H1 (cell line): ENCODE data around the gene HIVEP3. TPM values are rescaled to one million over a fixed set of nuclear protein-coding genes. Genes with fewer than 3 reads are reported as not detected.

Experiments used
- CTCF ChIA-PET: fragments of 300-600 bp; sonication (Branson Sonifier 250); formaldehyde crosslinking; loops from one replicate; lab custom pipeline; 2021; ENCODE audit not compliant: partially characterized antibody; lab: Charles Lee
- POLR2A ChIA-PET: fragments of 300-600 bp; sonication (Branson Sonifier 250); formaldehyde crosslinking; loops from one replicate; lab custom pipeline; 2021; ENCODE audit warnings: inconsistent platforms; ENCODE audit not compliant: partially characterized antibody; lab: Charles Lee
- DNase-seq, 2 experiments: peaks; one replicate each; pipeline versions ENCODE4 v3.0.0 to v3.0.0-alpha.2; 2010 to 2022; ENCODE audit warnings: low spot score in 2 of 2, low read depth in 1 of 2, mixed read lengths in 1 of 2
- FAIRE-seq: peaks from 2 replicates; lab custom pipeline; 2011; peaks lifted over from hg19 to GRCh38; lab: Jason Lieb, UNC
- H2AFZ ChIP-seq: 2 replicates; pipeline ENCODE4 v1.8.1; 2012; ENCODE audit warnings: low read length, inconsistent platforms
- H2AK5ac ChIP-seq: 2 replicates; pipeline ENCODE4 v1.6.1; 2013; ENCODE audit warnings: low read depth, low read length
- H2BK120ac ChIP-seq: replicated peaks from 2 replicates; pipeline ENCODE3; 2013; ENCODE audit warnings: low read depth, low read length, inconsistent platforms
- H2BK12ac ChIP-seq: 2 replicates; pipeline ENCODE4 v1.6.1; 2013; ENCODE audit warnings: low read depth, low read length
- H2BK15ac ChIP-seq: 2 replicates; pipeline ENCODE4 v1.6.1; 2013; ENCODE audit warnings: low read length
- H2BK20ac ChIP-seq: 2 replicates; pipeline ENCODE4 v1.6.1; 2013; ENCODE audit warnings: low read length
- H2BK5ac ChIP-seq: 2 replicates; pipeline ENCODE4 v1.6.1; 2013; ENCODE audit warnings: low read depth, low read length
- H3K14ac ChIP-seq: 2 replicates; pipeline ENCODE4 v1.6.1; 2013; ENCODE audit warnings: inconsistent platforms; ENCODE audit not compliant: insufficient read length
- H3K18ac ChIP-seq: 2 replicates; pipeline ENCODE4 v1.6.1; 2013; ENCODE audit warnings: low read length; ENCODE audit errors: extremely low read depth
- H3K23ac ChIP-seq: 2 replicates; pipeline ENCODE4 v1.6.1; 2013; ENCODE audit warnings: inconsistent platforms; ENCODE audit not compliant: insufficient read length
- H3K23me2 ChIP-seq: 2 replicates; pipeline ENCODE4 v1.6.1; 2013; ENCODE audit warnings: low read depth, low read length
- H3K27ac ChIP-seq: 2 replicates; pipeline ENCODE4 v1.6.1; 2011; ENCODE audit warnings: low read depth, low read length, inconsistent platforms
- H3K27me3 ChIP-seq, 4 experiments: replicated peaks in 1 of 4; 1 replicate in 1 of 4; 2 replicates in 3 of 4; pipeline versions ENCODE4 v1.6.1 to v1.8.1; 2011 to 2013; ENCODE audit warnings: low read length in 3 of 4, mild to moderate bottlenecking in 3 of 4, inconsistent platforms in 2 of 4, mixed read lengths in 2 of 4, moderate library complexity in 1 of 4; ENCODE audit not compliant: control insufficient read depth in 3 of 4, insufficient read depth in 3 of 4; ENCODE audit errors: extremely low read depth in 1 of 4
- H3K36me3 ChIP-seq, 4 experiments: 2 replicates each; pipeline versions ENCODE4 v1.6.1 to v1.8.1; 2011 to 2013; ENCODE audit warnings: mild to moderate bottlenecking in 4 of 4, low read length in 3 of 4, moderate library complexity in 2 of 4, control low read depth in 1 of 4, inconsistent platforms in 1 of 4; ENCODE audit not compliant: insufficient read depth in 4 of 4, control insufficient read depth in 2 of 4
- H3K4ac ChIP-seq: replicated peaks from 2 replicates; pipeline ENCODE3; 2013; ENCODE audit warnings: low read length, low read depth, mixed read lengths, inconsistent platforms; ENCODE audit not compliant: insufficient read length
- H3K4me1 ChIP-seq, 4 experiments: replicated peaks in 1 of 4; 1 replicate in 1 of 4; 2 replicates in 3 of 4; pipeline versions ENCODE4 v1.6.1 to v1.8.1; 2011 to 2013; ENCODE audit warnings: low read length in 3 of 4, inconsistent platforms in 2 of 4, mixed read lengths in 1 of 4; ENCODE audit not compliant: insufficient read depth in 4 of 4, control insufficient read depth in 3 of 4
- H3K4me2 ChIP-seq, 2 experiments: 2 replicates each; pipeline versions ENCODE4 v1.6.1 to v1.8.1; 2011 to 2013; ENCODE audit warnings: low read depth in 2 of 2, low read length in 2 of 2, control low read depth in 1 of 2, inconsistent platforms in 1 of 2, mild to moderate bottlenecking in 1 of 2; ENCODE audit not compliant: insufficient read depth in 1 of 2
- H3K4me3 ChIP-seq, 4 experiments: fragments of 200-600, 300-600 bp in 1 of 4; sonication (generic), shearing (Covaris generic), sonication (Bioruptor Twin) in 1 of 4; 2 replicates each; pipeline versions ENCODE4 v1.5.1 to v1.8.1; 2011 to 2016; ENCODE audit warnings: low read length in 4 of 4, low read depth in 3 of 4, control low read depth in 2 of 4, inconsistent platforms in 2 of 4, mild to moderate bottlenecking in 2 of 4, mixed read lengths in 1 of 4, moderate library complexity in 1 of 4; ENCODE audit not compliant: insufficient read depth in 2 of 4; ENCODE audit errors: extremely low read depth in 1 of 4
- H3K56ac ChIP-seq: replicated peaks from 2 replicates; pipeline ENCODE3; 2013; ENCODE audit warnings: low read depth, mild to moderate bottlenecking, mixed read lengths, low read length, inconsistent platforms; ENCODE audit not compliant: insufficient read length
- H3K79me1 ChIP-seq: 2 replicates; pipeline ENCODE4 v1.6.1; 2013; ENCODE audit warnings: low read depth, low read length, control low read depth
- H3K79me2 ChIP-seq, 2 experiments: 2 replicates each; pipeline versions ENCODE4 v1.6.1 to v1.8.1; 2012 to 2013; ENCODE audit warnings: low read length in 2 of 2, mild to moderate bottlenecking in 2 of 2, inconsistent platforms in 1 of 2; ENCODE audit not compliant: insufficient read depth in 2 of 2, control insufficient read depth in 1 of 2
- H3K9ac ChIP-seq, 4 experiments: replicated peaks in 1 of 4; 1 replicate in 1 of 4; 2 replicates in 3 of 4; pipeline versions ENCODE4 v1.6.1 to v1.8.1; 2011 to 2013; ENCODE audit warnings: low read depth in 3 of 4, low read length in 3 of 4, control low read depth in 2 of 4, mild to moderate bottlenecking in 2 of 4, moderate library complexity in 2 of 4, inconsistent platforms in 1 of 4; ENCODE audit errors: extremely low read depth in 1 of 4
- H3K9me3 ChIP-seq, 2 experiments: 2 replicates each; pipeline versions ENCODE4 v1.6.1 to v1.8.1; 2012 to 2013; ENCODE audit warnings: mild to moderate bottlenecking in 2 of 2, moderate library complexity in 2 of 2, control low read depth in 1 of 2, inconsistent platforms in 1 of 2, low read depth in 1 of 2, low read length in 1 of 2, mixed read lengths in 1 of 2; ENCODE audit not compliant: insufficient read depth in 2 of 2
- H4K20me1 ChIP-seq, 2 experiments: replicated peaks in 1 of 2; 2 replicates each; pipeline versions ENCODE3 to v1.8.1; 2011 to 2013; ENCODE audit warnings: inconsistent platforms in 2 of 2, low read length in 2 of 2, mild to moderate bottlenecking in 1 of 2; ENCODE audit not compliant: insufficient read depth in 2 of 2, control insufficient read depth in 1 of 2
- H4K5ac ChIP-seq: 2 replicates; pipeline ENCODE4 v1.6.1; 2013; ENCODE audit warnings: low read length, low read depth, mixed read lengths, inconsistent platforms; ENCODE audit not compliant: insufficient read length
- H4K8ac ChIP-seq: 2 replicates; pipeline ENCODE4 v1.8.0; 2013; ENCODE audit warnings: mild to moderate bottlenecking, moderate library complexity, low read length, inconsistent platforms; ENCODE audit not compliant: insufficient read depth; ENCODE audit errors: extremely low read depth
- H4K91ac ChIP-seq: replicated peaks from 2 replicates; pipeline ENCODE3; 2013; ENCODE audit warnings: low read length, mixed read lengths, inconsistent platforms; ENCODE audit not compliant: insufficient read length
- CREB1 ChIP-seq: IDR thresholded peaks from 2 replicates; pipeline ENCODE4 v1.6.1; 2012; ENCODE audit warnings: inconsistent platforms
- CTBP2 ChIP-seq: IDR thresholded peaks from 2 replicates; pipeline ENCODE4 v1.7.0; 2011; ENCODE audit warnings: borderline replicate concordance, mild to moderate bottlenecking, moderate library complexity, mixed read lengths, low read length; ENCODE audit not compliant: insufficient read depth, insufficient read length
- E2F6 ChIP-seq: IDR thresholded peaks from 2 replicates; pipeline ENCODE4 v1.6.1; 2012; ENCODE audit warnings: inconsistent platforms
- EP300 ChIP-seq, 2 experiments: IDR thresholded peaks; 1 replicate in 1 of 2; 2 replicates in 1 of 2; pipeline ENCODE4 v1.6.1; 2011 to 2012; ENCODE audit warnings: low read depth in 2 of 2, low read length in 2 of 2, mild to moderate bottlenecking in 2 of 2, borderline replicate concordance in 1 of 2, inconsistent platforms in 1 of 2, moderate library complexity in 1 of 2
- EZH2 ChIP-seq: fragments of 200-600 bp; sonication (generic); IDR thresholded peaks from 2 replicates; pipeline ENCODE4 v1.7.1; 2012; ENCODE audit warnings: low read depth, mild to moderate bottlenecking, moderate library complexity, low read length, inconsistent platforms; ENCODE audit not compliant: severe bottlenecking
- FOSL1 ChIP-seq: IDR thresholded peaks from 2 replicates; pipeline ENCODE4 v1.6.1; 2011; ENCODE audit warnings: mild to moderate bottlenecking, low read depth, low read length, moderate library complexity; ENCODE audit not compliant: insufficient read depth
- KDM1A ChIP-seq: fragments of 200-600, 300-600 bp; sonication (generic); IDR thresholded peaks from 2 replicates; pipeline ENCODE4 v1.7.1; 2016; ENCODE audit warnings: mild to moderate bottlenecking, low read length, borderline replicate concordance
- NANOG ChIP-seq: IDR thresholded peaks from 2 replicates; pipeline ENCODE4 v1.6.1; 2011; ENCODE audit warnings: low read length, low read depth, mild to moderate bottlenecking, inconsistent platforms; ENCODE audit not compliant: insufficient read depth, poor library complexity, severe bottlenecking
- NRF1 ChIP-seq: IDR thresholded peaks from 2 replicates; pipeline ENCODE4 v1.6.1; 2011; ENCODE audit warnings: mild to moderate bottlenecking, low read depth, low read length, improper control_type of control experiment
- PHF8 ChIP-seq: fragments of 200-600 bp; sonication (generic); conservative IDR thresholded peaks from 2 replicates; pipeline ENCODE4 v1.7.1; 2012; ENCODE audit warnings: low read depth, mild to moderate bottlenecking, inconsistent platforms, low read length, moderate library complexity
- SIX5 ChIP-seq: IDR thresholded peaks from 2 replicates; pipeline ENCODE4 v1.6.1; 2011; ENCODE audit warnings: mild to moderate bottlenecking, low read depth, low read length
- TAF1 ChIP-seq: IDR thresholded peaks from 2 replicates; pipeline ENCODE4 v1.6.1; 2011; ENCODE audit warnings: mild to moderate bottlenecking, low read depth, low read length
- WGBS, 2 experiments: shearing (Covaris generic) in 1 of 2; methylation state at CpG; one replicate each; pipeline versions ENCODE4 v1.1.6 to v1.1.7; 2013 to 2015; ENCODE audit warnings: low lambda C conversion rate in 2 of 2, mixed read lengths in 2 of 2, inconsistent platforms in 1 of 2, low coverage in 1 of 2, missing lambda C conversion rate in 1 of 2; ENCODE audit not compliant: insufficient replicate concordance in 2 of 2, insufficient coverage in 1 of 2, insufficient read length in 1 of 2; ENCODE audit errors: extremely low coverage in 1 of 2, missing lambda C conversion rate in 1 of 2; 5-methylcytosine and 5-hydroxymethylcytosine counted together
- polyA plus RNA-seq, 7 experiments: library from polyadenylated mRNA; depleted of rRNA in 3 of 7; stranded (reverse) in 5 of 7; unstranded in 2 of 7; fragments of >200 nt in 5 of 7; fragments of 200-250 nt in 2 of 7; gene quantifications; 1 replicate in 5 of 7; 2 replicates in 1 of 7; 4 replicates in 1 of 7; pipeline versions ENCODE4 v1.2.1 to v1.2.3, GENCODE V29; 2011 to 2013; ENCODE audit warnings: missing spikeins in 2 of 7, mixed read lengths in 2 of 7
- total RNA-seq: library from RNA; stranded (reverse); fragmentation: NEBNext Ultra II Directional; extraction: Animal tissue kit (Norgen Biotek cat#: 25700); gene quantifications from 2 replicates; pipeline ENCODE4 v1.2.1, GENCODE V29; 2021
- TF ChIP-seq, protein P1 (sequence below): IDR thresholded peaks from 2 replicates; pipeline ENCODE4 v1.6.1; 2011; ENCODE audit warnings: low read depth, mild to moderate bottlenecking, low read length; ENCODE audit not compliant: insufficient read depth

HIVEP3 gene
- total and polyA plus RNA-seq, 2 of the 8 experiments (the other 6 are each of a cell fraction or from before 2014, with no cell fraction given): 0.24 to 0.69 TPM

DNA sequence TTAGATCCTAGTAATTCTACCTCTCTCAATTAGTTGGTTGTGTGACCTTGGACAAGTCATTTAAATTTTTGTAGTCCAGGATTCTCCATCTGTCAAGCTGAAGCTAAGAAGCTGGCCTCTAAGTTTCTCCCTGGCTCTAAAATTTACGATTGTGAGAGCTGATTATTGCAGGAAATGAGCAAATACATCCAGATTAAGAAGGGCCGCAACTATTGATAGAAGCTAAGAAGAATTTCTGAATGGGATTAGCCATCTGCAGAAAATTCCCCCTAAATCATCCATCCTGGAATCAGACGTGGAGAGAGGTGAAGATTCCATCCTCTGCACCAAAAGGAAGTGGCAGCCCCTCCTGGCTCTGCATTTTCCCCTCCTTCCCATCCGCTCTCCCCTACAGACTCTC, 55.0 kb downstream of the HIVEP3 start:
- CTCF ChIA-PET: interaction anchor here (0.7 to 1.1 kb wide), 2 partner anchors 34 to 142 kb away, joined by 3 read pairs; no protein-coding TSS in a partner anchor
- H3K79me1 ChIP-seq: no peaks in the 10 kb centered on the region
- DNase-seq (no peak), FAIRE-seq (no peak)
- H3K27ac ChIP-seq: no peak overlapping the region
- H2BK20ac ChIP-seq: no peak overlapping the region
- no peak overlapping the region for H4K5ac ChIP-seq
- H3K79me2 ChIP-seq: no peaks in the 10 kb centered on the region
- H4K91ac ChIP-seq: no peak overlapping the region
- no peaks in the 10 kb centered on the region for H3K36me3 ChIP-seq
- H3K9ac ChIP-seq: no peak overlapping the region
- no peak overlapping the region for H2BK120ac ChIP-seq
- WGBS, 2 experiments: 100% methylated on average over 4 of the region's 4 CpGs; no CpG with 5 or more reads in 1 of the 2 experiments
- H3K9me3 ChIP-seq: no peaks in the 10 kb centered on the region
- no peak overlapping the region for H4K8ac ChIP-seq
- H3K4me1 ChIP-seq: peaks cover 3 to 12% (median 7%) of the 10 kb centered on the region in 4 experiments
- H3K23ac ChIP-seq: no peak overlapping the region
- no peak overlapping the region for H3K18ac ChIP-seq
- no peak overlapping the region for H3K4me3 ChIP-seq
- H2BK12ac ChIP-seq: no peak overlapping the region
- no peaks in the 10 kb centered on the region for H3K27me3 ChIP-seq
- H2AK5ac ChIP-seq: no peak overlapping the region
- no peak overlapping the region for H2BK5ac ChIP-seq
- no peaks in the 10 kb centered on the region for H3K23me2 ChIP-seq
- no peak overlapping the region for H3K56ac ChIP-seq
- H2BK15ac ChIP-seq: no peak overlapping the region
- no peak overlapping the region for H3K4ac ChIP-seq
- H3K14ac ChIP-seq: no peak overlapping the region
- H4K20me1 ChIP-seq: no peaks in the 10 kb centered on the region
- H2AFZ ChIP-seq: no peak overlapping the region
- no peak overlapping the region for H3K4me2 ChIP-seq
- POLR2A ChIA-PET: no interaction called here
- no peak for TF ChIP-seq KDM1A
- TF ChIP-seq EP300 (IDR thresholded peaks at IDR 0.05; ENCODE audit: borderline replicate concordance in 1 of 2, low read depth in 2 of 2, low read length in 2 of 2): no peak
- TF ChIP-seq EZH2: no peak
- TF ChIP-seq, protein P1, sequence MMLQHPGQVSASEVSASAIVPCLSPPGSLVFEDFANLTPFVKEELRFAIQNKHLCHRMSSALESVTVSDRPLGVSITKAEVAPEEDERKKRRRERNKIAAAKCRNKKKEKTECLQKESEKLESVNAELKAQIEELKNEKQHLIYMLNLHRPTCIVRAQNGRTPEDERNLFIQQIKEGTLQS: no peak
- no peak for TF ChIP-seq TAF1
- TF ChIP-seq PHF8: no peak
- no peak for TF ChIP-seq SIX5
- TF ChIP-seq NANOG: no peak
- no peak for TF ChIP-seq CTBP2
- TF ChIP-seq CREB1: no peak
- TF ChIP-seq FOSL1: no peak
- TF ChIP-seq E2F6: no peak
- TF ChIP-seq NRF1: no peak
